NB4 (cell line): Measurements from ENCODE around the gene PLAGL1.

Source experiments
- TF ChIP-seq, protein P1 (sequence below): IDR thresholded peaks from one replicate; pipeline ENCODE4 v1.5.1; 2012; ENCODE audit warnings: low read depth, low read length
- TF ChIP-seq, protein P2 (sequence below): IDR thresholded peaks from 2 replicates; pipeline ENCODE4 v1.6.1; 2011; ENCODE audit warnings: low read depth, low read length

DNA sequence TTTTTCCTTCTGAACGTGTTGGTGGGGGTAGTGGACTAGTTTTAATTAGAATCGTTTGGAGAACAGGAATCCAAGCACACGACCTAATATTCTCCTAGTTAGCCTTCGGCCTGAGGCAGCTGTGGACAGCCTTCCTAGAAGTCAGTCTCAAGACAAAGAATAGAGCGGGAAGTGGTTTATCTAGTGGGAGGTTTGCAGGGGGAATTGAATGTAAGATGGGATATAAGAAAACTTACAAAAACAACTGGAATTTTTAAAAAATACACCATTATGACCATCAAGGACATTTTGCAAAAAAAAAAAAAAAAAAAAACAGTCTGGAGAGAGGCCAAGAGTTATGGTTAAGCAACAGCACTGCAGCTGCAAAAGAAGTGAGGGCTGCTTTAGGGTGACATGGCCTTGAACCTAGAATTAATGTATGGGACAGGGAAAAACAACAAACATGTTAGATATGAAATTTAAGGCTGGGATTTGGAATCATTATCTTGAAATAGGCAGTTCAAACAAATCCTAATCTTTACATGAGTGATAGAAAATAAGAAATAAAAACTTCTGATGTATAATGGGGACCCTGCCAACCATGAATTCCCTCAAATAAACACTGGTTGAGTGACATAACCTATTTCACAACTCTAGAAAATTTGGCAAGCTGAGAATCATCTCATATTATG is 40.2 kb downstream of the PLAGL1 start:
- TF ChIP-seq, protein P1, sequence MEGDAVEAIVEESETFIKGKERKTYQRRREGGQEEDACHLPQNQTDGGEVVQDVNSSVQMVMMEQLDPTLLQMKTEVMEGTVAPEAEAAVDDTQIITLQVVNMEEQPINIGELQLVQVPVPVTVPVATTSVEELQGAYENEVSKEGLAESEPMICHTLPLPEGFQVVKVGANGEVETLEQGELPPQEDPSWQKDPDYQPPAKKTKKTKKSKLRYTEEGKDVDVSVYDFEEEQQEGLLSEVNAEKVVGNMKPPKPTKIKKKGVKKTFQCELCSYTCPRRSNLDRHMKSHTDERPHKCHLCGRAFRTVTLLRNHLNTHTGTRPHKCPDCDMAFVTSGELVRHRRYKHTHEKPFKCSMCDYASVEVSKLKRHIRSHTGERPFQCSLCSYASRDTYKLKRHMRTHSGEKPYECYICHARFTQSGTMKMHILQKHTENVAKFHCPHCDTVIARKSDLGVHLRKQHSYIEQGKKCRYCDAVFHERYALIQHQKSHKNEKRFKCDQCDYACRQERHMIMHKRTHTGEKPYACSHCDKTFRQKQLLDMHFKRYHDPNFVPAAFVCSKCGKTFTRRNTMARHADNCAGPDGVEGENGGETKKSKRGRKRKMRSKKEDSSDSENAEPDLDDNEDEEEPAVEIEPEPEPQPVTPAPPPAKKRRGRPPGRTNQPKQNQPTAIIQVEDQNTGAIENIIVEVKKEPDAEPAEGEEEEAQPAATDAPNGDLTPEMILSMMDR = no peak
- TF ChIP-seq, protein P2, sequence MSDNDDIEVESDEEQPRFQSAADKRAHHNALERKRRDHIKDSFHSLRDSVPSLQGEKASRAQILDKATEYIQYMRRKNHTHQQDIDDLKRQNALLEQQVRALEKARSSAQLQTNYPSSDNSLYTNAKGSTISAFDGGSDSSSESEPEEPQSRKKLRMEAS = no peak
